NCI-H524 (cell line): ENCODE data around the gene MARCOL.
"Not testable (repeated sequence)": the region's sequence is repeated elsewhere in the genome, so short reads cannot be mapped to it uniquely, and the experiment has no call there.

Experiments
- DNase-seq, 2 experiments: peaks; one replicate each; lab custom pipeline; 2025; lab: John Stamatoyannopoulos, UW

The MARCOL gene

GRCh38 chr5:148267962-148268361 lies 29.6 kb downstream of the MARCOL start:
- DNase-seq, result no peak

- DNase-seq, result no peak
These were observed 30.2 kb downstream of the MARCOL start, which contains the start of gene SPINK13 for GRCh38 chr5:148268566-148268965. Gene SPINK13 (plus strand): TSS chr5:148268794. CDS start chr5:148270073, 1,279 bp downstream.

- not testable (repeated sequence) for DNase-seq
These were observed 36.8 kb downstream of the MARCOL start for GRCh38 chr5:148275129-148275528.

- not testable (repeated sequence) for DNase-seq
These were observed 42.6 kb downstream of the MARCOL start for GRCh38 chr5:148280893-148281292.

GRCh38 chr5:148281336-148281735 lies 43.0 kb downstream of the MARCOL start:
- not testable (repeated sequence) for DNase-seq

- DNase-seq, result peak in 1 of 2 experiments; percentile 24
These were observed 52.2 kb downstream of the MARCOL start for GRCh38 chr5:148290271-148291195.
